Stomach (tissue), 9 donors: ENCODE data around the gene CNOT1. TPM values are rescaled to one million over a fixed set of nuclear protein-coding genes. Genes with fewer than 3 reads are reported as not detected.

Experiments used
- DNase-seq, 2 donors: peaks; one replicate each; pipeline versions ENCODE4 v3.0.0 to v3.0.0-alpha.2; 2013 to 2019
- H3K27ac ChIP-seq, 5 donors: fragments of 200-600 bp in 4 of 5; sonication (generic) in 4 of 5; one replicate each; pipeline ENCODE4 v1.5.1; 2013 to 2019; ENCODE audit warnings: mild to moderate bottlenecking in 1 of 5, moderate library complexity in 1 of 5
- H3K27me3 ChIP-seq, 3 donors: fragments of 200-600 bp; sonication (generic); one replicate each; pipeline ENCODE4 v1.5.1; 2017 to 2019; ENCODE audit warnings: mixed run types in 1 of 3
- H3K36me3 ChIP-seq, 4 donors: fragments of 200-600 bp; sonication (generic); 1 replicate in 3 of 4; 2 replicates in 1 of 4; pipeline ENCODE4 v1.5.1; 2016 to 2019
- H3K4me1 ChIP-seq, 4 donors: fragments of 200-600 bp; sonication (generic); one replicate each; pipeline ENCODE4 v1.5.1; 2016 to 2019
- H3K4me3 ChIP-seq, 4 donors: fragments of 200-600 bp; sonication (generic) in 3 of 4; one replicate each; pipeline ENCODE4 v1.5.1; 2016 to 2019; ENCODE audit warnings: mild to moderate bottlenecking in 1 of 4
- H3K9me3 ChIP-seq, 4 donors: fragments of 200-600 bp; sonication (generic); one replicate each; pipeline ENCODE4 v1.5.1; 2016 to 2019
- CTCF ChIP-seq, 7 experiments: fragments of 450-650 bp in 4 of 7; fragments of 200-600 bp in 3 of 7; sonication (generic) in 3 of 7; IDR thresholded peaks; one replicate each; pipeline ENCODE4 v1.5.1; 2016 to 2019; ENCODE audit warnings: antibody characterized with exemption in 7 of 7, control low read depth in 2 of 7, mild to moderate bottlenecking in 1 of 7
- EP300 ChIP-seq: sonication (generic); formaldehyde crosslinking; IDR thresholded peaks from one replicate; pipeline ENCODE4 v1.6.1; 2017; ENCODE audit warnings: antibody characterized with exemption
- POLR2A ChIP-seq, 4 donors: fragments of 450-650 bp; IDR thresholded peaks; one replicate each; pipeline ENCODE4 v1.6.1; 2016; ENCODE audit warnings: antibody characterized with exemption in 4 of 4, control low read depth in 2 of 4, mild to moderate bottlenecking in 1 of 4, moderate library complexity in 1 of 4
- POLR2AphosphoS5 ChIP-seq, 3 donors: sonication (generic); formaldehyde crosslinking; IDR thresholded peaks; one replicate each; pipeline ENCODE4 v1.6.1; 2016; ENCODE audit warnings: antibody characterized with exemption in 3 of 3
- WGBS, 5 donors: extraction: QIAGEN DNeasy Blood & Tissue Kit in 3 of 5; methylation state at CpG; one replicate each; pipeline versions ENCODE4 v1.1.5 to v1.1.7; 2013 to 2018; 5-methylcytosine and 5-hydroxymethylcytosine counted together
- intact Hi-C: fragments of 100-400 bp; cut with DNase I; formaldehyde crosslinking; loops from one replicate; pipeline ENCODE4 v1.15.1; 2023; ENCODE audit warnings: low total_unique reads
- polyA plus RNA-seq, 3 donors: library from polyadenylated mRNA; stranded (reverse); fragments of 200-250 nt; gene quantifications; one replicate each; pipeline ENCODE4 v1.2.3, GENCODE V29; 2013
- total RNA-seq, 5 donors: library from RNA; depleted of rRNA; stranded (reverse); fragments of >200 nt; gene quantifications; one replicate each; pipeline versions ENCODE4 v1.1.0 to v1.2.3, GENCODE V29; 2014 to 2016
- donor health status: healthy with polysubstance abuse.
- donor health status: Bipolar disorder and iron deficiency.
- donor health status: healthy.

The CNOT1 gene
- total and polyA plus RNA-seq, 8 donors = 39.9 to 282 (median 136) TPM

GRCh38 chr16:58542291-58542690, 87.3 kb downstream of the CNOT1 start:
- TF ChIP-seq POLR2AphosphoS5 (IDR thresholded peaks at IDR 0.05) = no peak
- no peak for TF ChIP-seq CTCF (IDR thresholded peaks at IDR 0.05)
- TF ChIP-seq EP300 = no peak
- TF ChIP-seq POLR2A (IDR thresholded peaks at IDR 0.05) = no peak
- H3K4me3 ChIP-seq = no peak overlapping the region
- peaks cover 94 to 100% (median 100%) of the 10 kb centered on the region in 4 donors for H3K36me3 ChIP-seq
- no peak for DNase-seq
- intact Hi-C loops = no loop called here
- H3K9me3 ChIP-seq = no peaks in the 10 kb centered on the region
- H3K27ac ChIP-seq = no peak overlapping the region
- no peaks in the 10 kb centered on the region for H3K27me3 ChIP-seq
- H3K4me1 ChIP-seq = peaks cover 0 to under 1% (median 0%) of the 10 kb centered on the region in 4 donors
- 33 to 67% (median 47%) methylated on average over 1 of the region's 1 CpG for WGBS, 5 donors

- no peaks in the 10 kb centered on the region for H3K9me3 ChIP-seq
- H3K4me3 ChIP-seq = no peak overlapping the region
- DNase-seq = no peak
- H3K4me1 ChIP-seq = no peaks in the 10 kb centered on the region
- no peaks in the 10 kb centered on the region for H3K27me3 ChIP-seq
- TF ChIP-seq EP300 (no peak), CTCF (IDR thresholded peaks at IDR 0.05) (no peak), POLR2AphosphoS5 (IDR thresholded peaks at IDR 0.05) (no peak), POLR2A (IDR thresholded peaks at IDR 0.05) (no peak)
- no peak overlapping the region for H3K27ac ChIP-seq
- intact Hi-C loops = no loop called here
- H3K36me3 ChIP-seq = peaks cover 94 to 100% (median 100%) of the 10 kb centered on the region in 4 donors
- 79 to 90% (median 87%) methylated on average over 2 of the region's 2 CpGs for WGBS, 5 donors
Measured at GRCh38 chr16:58541711-58542110, 87.9 kb downstream of the CNOT1 start.

- H3K27me3 ChIP-seq = no peaks in the 10 kb centered on the region
- H3K4me3 ChIP-seq = no peak overlapping the region
- peaks cover 87 to 100% (median 100%) of the 10 kb centered on the region in 4 donors for H3K36me3 ChIP-seq
- H3K27ac ChIP-seq = no peak overlapping the region
- H3K9me3 ChIP-seq = no peaks in the 10 kb centered on the region
- intact Hi-C loops = no loop called here
- no peak for DNase-seq
- H3K4me1 ChIP-seq = peaks cover 0 to 10% (median 0%) of the 10 kb centered on the region in 4 donors
- 73 to 83% (median 76%) methylated on average over 10 of the region's 10 CpGs for WGBS, 5 donors
- no peak for TF ChIP-seq EP300
- TF ChIP-seq POLR2AphosphoS5 (IDR thresholded peaks at IDR 0.05) = no peak
- TF ChIP-seq CTCF (IDR thresholded peaks at IDR 0.05) = no peak
- no peak for TF ChIP-seq POLR2A (IDR thresholded peaks at IDR 0.05)
Measured at GRCh38 chr16:58537124-58537906, 92.3 kb downstream of the CNOT1 start.

- peaks cover 87 to 100% (median 100%) of the 10 kb centered on the region in 4 donors for H3K36me3 ChIP-seq
- WGBS, 5 donors = 46 to 65% (median 59%) methylated on average over 5 of the region's 5 CpGs
- H3K27ac ChIP-seq = no peak overlapping the region
- TF ChIP-seq CTCF (IDR thresholded peaks at IDR 0.05) (no peak), POLR2A (IDR thresholded peaks at IDR 0.05) (no peak), POLR2AphosphoS5 (IDR thresholded peaks at IDR 0.05) (no peak), EP300 (no peak)
- no peak overlapping the region for H3K4me3 ChIP-seq
- intact Hi-C loops = no loop called here
- peaks cover 0 to 10% (median 0%) of the 10 kb centered on the region in 4 donors for H3K4me1 ChIP-seq
- no peaks in the 10 kb centered on the region for H3K9me3 ChIP-seq
- no peak for DNase-seq
- H3K27me3 ChIP-seq = no peaks in the 10 kb centered on the region
Measured at GRCh38 chr16:58536278-58536677, 93.3 kb downstream of the CNOT1 start.
